ENCODE results near the gene RPP21.

GRCh38 chr6:30361661-30362060 lies 16.7 kb downstream of the RPP21 start:
- TF ChIP-seq CTCF (conservative IDR thresholded peaks at IDR 0.05) (no peak), ZFX (IDR thresholded peaks at IDR 0.05) (no peak)
